ENCODE data around the gene SLAMF1. TPM values are rescaled to one million over a fixed set of nuclear protein-coding genes. Genes with fewer than 3 reads are reported as not detected.
A peak's percentile ranks its signal among the peaks of the same experiment; 100 is the strongest.

Gene SLAMF1
- total and polyA plus RNA-seq, 8 donors: 0.09 to 2.5 (median 0.18) TPM; not detected in 1

DNA sequence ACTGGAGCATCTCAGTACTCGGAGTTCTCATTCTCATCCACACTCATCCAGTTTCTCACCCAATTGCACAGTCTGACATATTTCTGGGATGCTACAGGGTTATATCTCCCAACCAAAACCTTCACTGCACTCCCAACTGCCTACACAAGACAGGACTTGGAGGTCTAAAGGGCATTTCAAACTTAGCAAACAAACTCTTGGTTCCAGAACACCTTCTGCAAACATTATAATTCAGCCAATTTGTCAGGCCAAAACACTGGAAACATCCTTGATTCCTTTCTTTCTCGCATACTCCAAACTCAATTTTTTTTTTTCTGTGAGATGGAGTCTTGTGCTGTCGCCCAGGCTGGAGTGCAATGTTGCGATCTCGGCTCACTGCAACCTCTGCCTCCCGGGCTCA, 7.9 kb downstream of the SLAMF1 start:
- no peaks in the 10 kb centered on the region for H3K9me3 ChIP-seq

DNA sequence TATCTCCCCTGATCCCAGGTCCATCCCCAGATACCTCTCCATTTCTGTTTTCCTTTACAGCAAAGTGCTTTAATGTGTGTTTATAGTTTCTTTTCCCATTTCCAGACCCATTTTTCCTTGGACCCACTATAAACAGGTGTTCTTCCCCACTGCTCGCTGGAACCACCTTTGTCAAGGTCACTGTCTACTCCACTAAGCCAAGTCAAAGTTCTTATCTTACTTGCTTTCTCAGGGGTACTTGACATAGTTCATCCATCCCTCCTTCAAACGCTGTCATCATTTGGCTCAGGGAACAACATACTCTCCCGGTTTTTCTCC, 8.3 kb downstream of the SLAMF1 start:
- intact Hi-C loops (cut with DNase I): no loop called here
- DNase-seq: no peak
- TF ChIP-seq, protein P1, sequence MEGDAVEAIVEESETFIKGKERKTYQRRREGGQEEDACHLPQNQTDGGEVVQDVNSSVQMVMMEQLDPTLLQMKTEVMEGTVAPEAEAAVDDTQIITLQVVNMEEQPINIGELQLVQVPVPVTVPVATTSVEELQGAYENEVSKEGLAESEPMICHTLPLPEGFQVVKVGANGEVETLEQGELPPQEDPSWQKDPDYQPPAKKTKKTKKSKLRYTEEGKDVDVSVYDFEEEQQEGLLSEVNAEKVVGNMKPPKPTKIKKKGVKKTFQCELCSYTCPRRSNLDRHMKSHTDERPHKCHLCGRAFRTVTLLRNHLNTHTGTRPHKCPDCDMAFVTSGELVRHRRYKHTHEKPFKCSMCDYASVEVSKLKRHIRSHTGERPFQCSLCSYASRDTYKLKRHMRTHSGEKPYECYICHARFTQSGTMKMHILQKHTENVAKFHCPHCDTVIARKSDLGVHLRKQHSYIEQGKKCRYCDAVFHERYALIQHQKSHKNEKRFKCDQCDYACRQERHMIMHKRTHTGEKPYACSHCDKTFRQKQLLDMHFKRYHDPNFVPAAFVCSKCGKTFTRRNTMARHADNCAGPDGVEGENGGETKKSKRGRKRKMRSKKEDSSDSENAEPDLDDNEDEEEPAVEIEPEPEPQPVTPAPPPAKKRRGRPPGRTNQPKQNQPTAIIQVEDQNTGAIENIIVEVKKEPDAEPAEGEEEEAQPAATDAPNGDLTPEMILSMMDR (IDR thresholded peaks at IDR 0.05): no peak
- peaks cover 0 to 22% of the 10 kb centered on the region in 2 donors for H3K4me1 ChIP-seq
- H3K27me3 ChIP-seq: no peaks in the 10 kb centered on the region
- no peaks in the 10 kb centered on the region for H3K36me3 ChIP-seq
- no peaks in the 10 kb centered on the region for H3K9me3 ChIP-seq
- no peak for ATAC-seq
- no peak overlapping the region for H3K4me3 ChIP-seq
- peak overlapping the region in 1 of 2 donors; percentile 8 for H3K27ac ChIP-seq

More for the DNA sequence above, 7.9 kb downstream of the SLAMF1 start:
- TF ChIP-seq, protein P1 (IDR thresholded peaks at IDR 0.05): no peak
- Histone ChIP-seq H3K27ac (no peak overlapping the region), H3K36me3 (no peaks in the 10 kb centered on the region), H3K27me3 (no peaks in the 10 kb centered on the region), H3K4me3 (no peak overlapping the region), H3K4me1 (peaks cover 0 to 22% of the 10 kb centered on the region in 2 donors)
- DNase-seq (no peak), ATAC-seq (no peak)
- intact Hi-C loops (cut with DNase I): no loop called here

DNA sequence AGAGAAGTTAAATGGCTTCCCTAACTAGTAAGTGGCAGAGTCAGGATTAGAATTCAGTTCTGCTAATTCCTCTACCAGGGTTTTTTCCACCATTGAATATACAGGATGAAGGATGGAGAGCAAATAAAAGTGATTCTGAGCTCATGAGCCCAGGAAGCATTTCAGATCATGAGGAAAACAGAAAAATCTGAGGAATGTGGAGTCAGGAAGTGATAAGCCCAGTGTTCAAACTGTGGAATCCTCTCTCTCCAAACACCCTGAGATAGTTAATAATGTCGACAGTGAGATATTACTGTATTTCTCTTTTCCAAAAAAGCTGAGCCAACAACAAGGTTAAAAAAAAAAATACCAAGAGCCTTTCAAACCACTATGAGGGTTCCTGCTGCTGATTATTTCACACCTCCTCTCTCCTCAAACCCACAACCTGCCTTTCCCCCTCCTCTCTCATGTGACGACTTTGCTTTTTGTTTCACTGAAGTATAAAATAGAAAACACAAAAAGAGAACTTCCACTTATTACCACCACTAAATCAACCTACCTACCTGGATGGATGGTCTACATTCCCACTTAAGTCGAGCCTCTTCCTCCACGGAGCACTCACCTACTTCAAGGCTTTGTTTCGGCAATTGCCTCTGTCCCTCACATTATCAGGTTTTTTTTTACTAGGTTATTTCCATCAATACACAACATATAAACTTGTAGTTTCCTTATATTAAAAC, 8.9 kb downstream of the SLAMF1 start:
- H3K27ac ChIP-seq: peak overlapping the region in 1 of 2 donors; percentile 8
- DNase-seq (no peak), ATAC-seq (no peak)
- intact Hi-C loops (cut with DNase I): no loop called here
- TF ChIP-seq, protein P1 (IDR thresholded peaks at IDR 0.05): no peak
- H3K36me3 ChIP-seq: no peaks in the 10 kb centered on the region
- H3K4me1 ChIP-seq: peaks cover 0 to 22% of the 10 kb centered on the region in 2 donors
- H3K4me3 ChIP-seq: no peak overlapping the region
- no peaks in the 10 kb centered on the region for H3K27me3 ChIP-seq
- no peaks in the 10 kb centered on the region for H3K9me3 ChIP-seq

DNA sequence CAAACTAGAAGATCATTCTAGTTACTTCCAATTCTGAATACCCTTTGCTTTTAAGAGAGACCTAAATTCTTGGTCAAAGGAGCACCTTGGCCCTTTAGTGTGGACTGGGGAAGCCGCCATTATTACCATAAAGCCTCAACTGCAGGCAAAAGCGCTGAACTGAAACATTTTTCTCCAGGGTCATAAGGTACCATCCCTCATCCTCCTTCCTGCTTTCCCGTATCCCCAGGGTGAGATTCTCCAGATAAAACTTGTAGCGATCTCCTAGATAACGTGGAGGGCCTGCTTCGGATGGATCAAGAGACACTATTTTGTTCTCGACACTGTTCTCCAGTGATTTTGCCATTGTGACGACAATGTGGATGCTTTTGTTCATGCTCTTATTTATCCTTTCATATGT, 9.8 kb downstream of the SLAMF1 start:
- intact Hi-C loops (cut with DNase I): no loop called here
- no peak for DNase-seq
- TF ChIP-seq, protein P1 (IDR thresholded peaks at IDR 0.05): no peak
- no peaks in the 10 kb centered on the region for H3K27me3 ChIP-seq
- peaks cover 0 to 28% of the 10 kb centered on the region in 2 donors for H3K4me1 ChIP-seq
- no peaks in the 10 kb centered on the region for H3K9me3 ChIP-seq
- no peak overlapping the region for H3K27ac ChIP-seq
- ATAC-seq: no peak
- H3K36me3 ChIP-seq: no peaks in the 10 kb centered on the region
- no peak overlapping the region for H3K4me3 ChIP-seq

DNA sequence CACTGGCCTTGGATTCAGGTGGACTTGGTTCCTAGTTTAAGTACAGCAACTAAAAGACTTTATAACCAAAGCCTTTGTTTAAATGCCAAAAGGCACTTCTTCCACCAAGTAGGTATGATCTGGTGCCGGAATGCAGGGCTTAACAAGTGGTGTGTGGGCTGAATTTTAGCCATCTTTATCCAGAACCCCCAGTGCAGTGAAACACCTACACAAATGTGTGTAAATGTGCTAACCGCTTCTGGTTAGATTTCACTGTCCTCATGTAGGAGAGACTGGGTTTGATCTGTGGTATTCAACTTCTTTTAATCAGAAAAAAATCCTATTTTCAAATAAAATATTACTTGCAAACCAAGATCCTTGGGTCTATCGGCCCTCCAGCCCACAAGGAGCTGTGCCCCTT, 10.3 kb downstream of the SLAMF1 start:
- H3K27me3 ChIP-seq: no peaks in the 10 kb centered on the region
- H3K4me1 ChIP-seq: peaks cover 0 to 25% of the 10 kb centered on the region in 2 donors
- H3K27ac ChIP-seq: no peak overlapping the region
- H3K36me3 ChIP-seq: no peaks in the 10 kb centered on the region
- no peaks in the 10 kb centered on the region for H3K9me3 ChIP-seq
- intact Hi-C loops (cut with DNase I): no loop called here
- TF ChIP-seq, protein P1 (IDR thresholded peaks at IDR 0.05): no peak
- H3K4me3 ChIP-seq: no peak overlapping the region
- ATAC-seq: no peak
- DNase-seq: no peak

Measured in left lung (tissue), 10 donors.